GM18873 (cell line): ENCODE data around the gene CTCFL.

Source experiments
- ATAC-seq: cut with Tn5 transposase; IDR thresholded peaks from one replicate; pipeline ENCODE4 v1.9.1; 2021; ENCODE audit warnings: mild to moderate bottlenecking, moderate library complexity, moderate number of reproducible peaks; ENCODE audit not compliant: unreplicated experiment, low FRiP score

The CTCFL gene

DNA sequence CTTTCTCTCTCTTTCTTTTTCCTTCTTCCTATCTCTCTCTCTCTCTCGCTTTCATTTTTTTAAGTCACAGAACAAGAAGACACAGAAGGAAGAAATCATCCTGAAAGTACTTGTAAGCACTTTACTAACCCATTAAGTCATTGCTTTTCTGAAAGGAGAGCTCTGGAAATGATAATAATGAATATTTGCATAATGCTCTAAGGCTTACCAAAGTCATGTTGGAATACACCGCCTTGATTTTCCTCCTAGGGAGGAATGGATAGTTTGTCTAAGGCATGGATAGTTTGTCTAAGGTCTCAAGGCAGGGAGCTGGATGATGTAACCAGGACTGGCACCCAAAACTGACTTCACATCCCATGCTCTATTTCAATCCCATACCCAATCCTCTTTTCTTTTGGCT lies 12.9 kb upstream of the CTCFL start:
- no peak for ATAC-seq

- ATAC-seq: no peak
Measured at GRCh38 chr20:57536771-57537724, 12.1 kb upstream of the CTCFL start.

- ATAC-seq: no peak
Measured at GRCh38 chr20:57536120-57536708, 11.3 kb upstream of the CTCFL start.

DNA sequence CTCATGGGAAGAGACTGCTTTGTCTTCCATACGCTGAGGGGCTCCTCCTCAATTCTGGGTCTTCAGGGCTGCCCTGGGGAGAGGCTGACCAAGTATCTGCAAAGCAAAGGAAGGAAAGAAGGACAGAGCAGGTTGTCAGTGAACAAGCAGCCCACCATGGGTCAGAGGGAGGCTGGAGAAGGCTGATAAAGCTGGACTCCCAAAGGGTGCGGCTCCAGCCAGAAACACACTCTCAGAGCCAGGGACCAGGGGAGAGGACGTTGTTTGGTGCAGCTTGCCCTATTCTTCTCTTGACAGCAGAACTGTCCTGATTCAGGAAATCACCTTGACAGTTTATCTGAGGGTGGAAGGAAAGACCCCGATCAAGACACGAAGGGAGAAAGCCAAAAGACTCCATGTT lies 10.4 kb upstream of the CTCFL start:
- ATAC-seq: no peak

DNA sequence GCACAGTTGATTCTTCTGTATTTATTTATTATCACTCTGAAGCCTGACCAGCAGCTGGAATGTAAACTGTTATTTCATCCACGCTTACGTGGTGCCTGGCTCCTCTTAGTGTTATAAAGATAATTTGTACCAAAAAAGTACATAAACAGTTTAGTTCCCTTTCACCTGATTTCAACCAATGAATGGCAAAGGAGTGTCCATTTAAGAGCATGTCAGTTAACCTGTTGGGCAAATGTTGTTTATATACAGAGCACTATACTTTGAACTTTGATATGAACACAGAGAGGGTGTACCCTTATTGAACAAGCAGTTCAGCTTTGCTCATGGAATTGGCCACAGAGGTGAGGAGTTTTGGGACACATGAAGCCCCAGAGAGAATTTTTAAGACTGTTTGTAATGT lies 7.2 kb upstream of the CTCFL start:
- ATAC-seq: no peak

GRCh38 chr20:57530327-57530981 lies 5.5 kb upstream of the CTCFL start:
- ATAC-seq: no peak

- ATAC-seq: no peak
Measured at GRCh38 chr20:57529810-57530209, 4.9 kb upstream of the CTCFL start.

GRCh38 chr20:57529160-57529585 lies 4.2 kb upstream of the CTCFL start:
- ATAC-seq: no peak

DNA sequence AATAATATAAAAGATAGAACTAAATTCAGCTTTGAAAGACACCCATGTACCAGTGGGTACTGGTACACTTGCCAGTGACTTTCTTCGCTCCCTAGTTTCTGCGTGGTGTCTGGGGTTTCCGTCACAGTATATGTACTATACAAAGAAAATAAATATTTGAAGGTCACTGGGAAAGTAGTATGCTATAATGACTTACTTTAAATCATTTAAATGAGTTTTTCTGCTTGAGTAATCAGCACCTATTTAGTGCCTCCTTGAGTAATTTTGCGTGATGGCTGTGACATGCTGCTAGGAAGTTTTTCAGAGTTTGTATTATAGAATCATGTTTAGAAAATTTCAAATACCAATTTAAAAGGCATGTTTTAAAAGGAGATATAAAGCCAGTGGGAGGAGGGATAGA lies 3.2 kb upstream of the CTCFL start:
- no peak for ATAC-seq

- no peak for ATAC-seq
Measured at GRCh38 chr20:57527728-57528127, 2.8 kb upstream of the CTCFL start.

DNA sequence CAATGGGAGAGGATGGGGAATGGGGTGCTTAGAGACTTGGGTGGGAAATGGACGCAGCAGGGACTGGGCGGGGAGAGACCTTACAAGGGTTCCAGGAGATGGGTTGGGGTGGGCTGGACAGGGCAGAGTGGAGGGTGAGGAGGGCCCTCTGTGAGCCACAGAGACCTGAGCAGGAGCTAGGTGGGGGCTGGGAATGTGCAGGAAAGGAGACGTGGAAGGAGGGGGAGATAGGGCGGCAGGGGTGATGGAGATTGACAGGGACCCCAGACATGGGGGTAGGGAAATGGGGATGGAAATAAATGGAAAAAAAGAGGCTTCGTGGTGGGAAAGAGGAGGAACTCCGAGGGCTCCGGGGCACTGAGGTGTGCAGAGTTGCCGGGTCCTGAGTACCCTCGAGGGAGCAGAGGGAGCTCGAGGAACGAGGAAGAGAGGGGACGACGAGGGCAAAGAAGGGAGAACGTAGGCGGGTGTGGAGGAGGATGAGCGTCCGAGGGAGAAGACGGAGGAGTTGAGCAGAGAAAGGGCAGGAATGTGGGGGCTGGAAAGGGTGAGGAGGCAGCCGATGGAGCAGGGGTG lies 2.0 kb upstream of the CTCFL start:
- no peak for ATAC-seq

- ATAC-seq: no peak
Measured at GRCh38 chr20:57526087-57526884, 1.3 kb upstream of the CTCFL start.

GRCh38 chr20:57525328-57526086 lies 567 bp upstream of the CTCFL start:
- ATAC-seq: no peak

DNA sequence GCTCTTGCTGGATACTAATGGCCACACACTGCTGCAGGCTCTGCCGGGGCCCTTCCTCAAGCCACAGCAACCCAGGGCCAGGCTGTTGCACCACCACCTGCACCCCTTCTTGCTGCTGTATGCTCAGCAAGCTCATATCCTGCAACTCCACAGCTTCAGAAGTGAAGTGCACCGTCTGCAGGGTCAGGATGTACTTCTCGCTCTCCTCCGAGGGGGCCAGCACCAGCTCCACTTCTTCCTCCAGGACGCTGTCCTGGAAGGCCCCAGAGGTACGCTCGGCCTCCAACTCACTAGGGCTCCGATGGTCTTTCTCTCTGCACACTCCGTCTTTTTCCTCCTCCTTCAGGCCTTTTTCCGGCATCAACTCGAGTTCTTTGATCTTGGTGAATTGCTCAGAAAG lies 1.2 kb downstream of the CTCFL start:
- ATAC-seq: no peak

- ATAC-seq: no peak
Measured at GRCh38 chr20:57522380-57523140, 2.4 kb downstream of the CTCFL start.

DNA sequence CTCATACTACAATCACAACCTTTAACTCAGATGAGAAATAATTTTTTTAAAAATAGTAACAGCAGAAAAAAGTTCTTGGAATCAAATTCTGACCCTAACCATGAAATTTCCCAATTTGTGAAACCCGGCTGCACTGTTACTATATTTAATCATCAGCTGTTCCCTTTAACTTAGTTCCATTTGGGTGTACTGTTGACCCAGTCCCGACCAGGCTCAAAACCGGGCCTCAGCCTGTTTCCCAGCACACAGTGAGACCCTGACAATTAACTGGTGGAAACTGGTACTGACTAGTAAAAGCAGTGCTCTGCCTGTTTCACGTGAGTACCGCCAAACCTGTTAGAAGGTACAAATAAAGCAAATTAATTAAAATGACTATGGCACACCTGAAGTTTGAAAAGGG lies 7.0 kb downstream of the CTCFL start:
- no peak for ATAC-seq

DNA sequence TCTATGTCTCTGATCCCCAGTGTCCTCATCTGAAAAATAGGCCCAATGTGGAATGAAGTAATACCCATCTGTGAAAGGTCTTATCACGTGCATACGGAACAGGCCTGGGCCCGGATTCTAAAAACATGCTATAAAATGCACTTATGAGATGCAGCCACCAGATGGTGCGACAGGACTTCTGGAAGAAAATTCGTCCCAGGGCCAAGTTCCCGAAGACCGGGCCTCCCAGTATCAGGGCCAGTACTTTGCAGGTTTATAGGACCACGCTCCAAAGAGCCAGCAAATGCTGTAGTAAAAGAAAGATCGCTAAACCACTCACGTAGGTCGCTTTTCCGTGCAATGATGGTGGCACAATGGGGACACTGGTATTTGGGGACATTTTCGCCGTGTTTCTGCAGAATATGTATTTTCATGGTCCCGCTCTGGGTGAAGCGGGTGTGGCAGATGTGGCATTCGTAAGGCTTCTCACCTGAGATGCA lies 10.6 kb downstream of the CTCFL start:
- no peak for ATAC-seq

DNA sequence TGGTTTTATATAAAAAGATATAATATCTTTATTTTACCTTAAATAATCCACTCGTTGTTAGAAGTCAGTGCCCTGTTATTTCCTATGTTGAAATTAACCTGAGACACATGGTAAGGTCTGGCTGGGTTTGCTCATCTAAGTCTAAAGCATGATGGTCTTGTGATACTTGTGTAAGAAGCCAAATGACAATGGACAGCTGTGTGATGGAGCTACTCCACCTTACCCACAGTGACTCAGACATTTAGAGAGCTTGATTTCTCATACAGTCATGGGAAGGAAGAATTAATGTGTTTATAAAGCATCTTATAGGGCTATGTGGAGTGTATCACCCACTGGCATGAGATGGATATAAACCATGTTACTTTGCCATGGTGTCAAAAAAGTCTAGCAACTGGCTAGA lies 11.7 kb downstream of the CTCFL start:
- ATAC-seq: no peak

GRCh38 chr20:57512432-57512831 lies 12.5 kb downstream of the CTCFL start:
- ATAC-seq: no peak
